Measurements from ENCODE around the gene GALNT11. TPM values are rescaled to one million over a fixed set of nuclear protein-coding genes. Genes with fewer than 3 reads are reported as not detected.

The GALNT11 gene
- total RNA-seq, 1 experiment from 2014 or later = 24.1 TPM

DNA sequence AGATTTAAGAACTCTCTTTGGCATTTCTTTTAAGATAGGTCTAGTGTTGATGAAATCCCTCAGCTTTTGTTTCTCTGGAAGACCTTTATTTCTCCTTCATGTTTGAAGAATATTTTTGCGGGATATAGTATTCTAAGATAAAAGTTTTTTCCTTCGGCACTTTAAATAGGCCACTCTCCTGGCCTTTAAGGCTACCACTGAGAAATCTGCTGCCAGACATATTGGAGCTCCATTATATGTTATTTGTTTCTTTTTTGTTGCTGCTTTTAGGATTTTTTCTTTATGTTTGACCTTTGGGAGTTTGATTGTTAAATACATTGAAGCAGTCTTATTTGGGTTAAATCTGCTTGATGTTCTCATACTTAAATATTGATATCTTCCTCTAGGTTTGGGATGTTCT, 22.6 kb downstream of the GALNT11 start:
- peaks cover 40 to 45% of the 10 kb centered on the region in 2 experiments for H3K9me3 Mint-ChIP-seq
- H3K79me2 ChIP-seq (ENCODE audit: insufficient read depth, low read length) = peaks cover 2% of the 10 kb centered on the region; the same call in 1 of the 2 replicates
- peaks cover 36 to 55% (median 43%) of the 10 kb centered on the region in 3 experiments for H3K36me3 Mint-ChIP-seq (ENCODE audit: insufficient read depth in 1 of 3, low read depth in 3 of 3)

More for the DNA sequence above, 22.6 kb downstream of the GALNT11 start:
- TF ChIP-seq, protein P1, sequence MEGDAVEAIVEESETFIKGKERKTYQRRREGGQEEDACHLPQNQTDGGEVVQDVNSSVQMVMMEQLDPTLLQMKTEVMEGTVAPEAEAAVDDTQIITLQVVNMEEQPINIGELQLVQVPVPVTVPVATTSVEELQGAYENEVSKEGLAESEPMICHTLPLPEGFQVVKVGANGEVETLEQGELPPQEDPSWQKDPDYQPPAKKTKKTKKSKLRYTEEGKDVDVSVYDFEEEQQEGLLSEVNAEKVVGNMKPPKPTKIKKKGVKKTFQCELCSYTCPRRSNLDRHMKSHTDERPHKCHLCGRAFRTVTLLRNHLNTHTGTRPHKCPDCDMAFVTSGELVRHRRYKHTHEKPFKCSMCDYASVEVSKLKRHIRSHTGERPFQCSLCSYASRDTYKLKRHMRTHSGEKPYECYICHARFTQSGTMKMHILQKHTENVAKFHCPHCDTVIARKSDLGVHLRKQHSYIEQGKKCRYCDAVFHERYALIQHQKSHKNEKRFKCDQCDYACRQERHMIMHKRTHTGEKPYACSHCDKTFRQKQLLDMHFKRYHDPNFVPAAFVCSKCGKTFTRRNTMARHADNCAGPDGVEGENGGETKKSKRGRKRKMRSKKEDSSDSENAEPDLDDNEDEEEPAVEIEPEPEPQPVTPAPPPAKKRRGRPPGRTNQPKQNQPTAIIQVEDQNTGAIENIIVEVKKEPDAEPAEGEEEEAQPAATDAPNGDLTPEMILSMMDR (conservative IDR thresholded peaks at IDR 0.05) = no peak
- no peak overlapping the region for H2BK120ac ChIP-seq (ENCODE audit: low read depth, low read length, poor library complexity, severe bottlenecking)
- H3K56ac ChIP-seq (ENCODE audit: insufficient read length, low read depth, low read length) = no peak overlapping the region
- no peak overlapping the region for H4K5ac ChIP-seq (ENCODE audit: insufficient read length, low read depth, low read length)
- no peak overlapping the region for H3K4ac ChIP-seq (ENCODE audit: low read depth, low read length)
- no peak overlapping the region for H3K9ac ChIP-seq (ENCODE audit: extremely low read depth, insufficient read length, low read length)
- no peak overlapping the region for H3K23ac ChIP-seq (ENCODE audit: insufficient read length, low read depth, low read length)
- H4K20me1 ChIP-seq (ENCODE audit: control insufficient read depth, insufficient read depth, insufficient read length) = no peaks in the 10 kb centered on the region
- WGBS (ENCODE audit: extremely low coverage, insufficient read length, low lambda C conversion rate) = no CpG with 5 or more reads among the region's 2 CpGs
- no peak overlapping the region for H2AFZ ChIP-seq (ENCODE audit: low read length)
- H3K18ac ChIP-seq (ENCODE audit: insufficient read length, low read depth, low read length) = no peak overlapping the region
- no peak overlapping the region for H2AK5ac ChIP-seq (ENCODE audit: insufficient read length, low read length)
- no peak overlapping the region for H2BK15ac ChIP-seq (ENCODE audit: low read depth, low read length)
- no peaks in the 10 kb centered on the region for H3K27me3 ChIP-seq (ENCODE audit: insufficient read depth, low read length)
- DNase-seq = no peak
- H3K23me2 ChIP-seq (ENCODE audit: insufficient read length, low read depth, low read length, poor library complexity, severe bottlenecking) = no peaks in the 10 kb centered on the region
- H3K4me1 ChIP-seq (ENCODE audit: insufficient read depth, low read length) = peaks cover 6% of the 10 kb centered on the region; the same call in 1 of the 2 replicates
- no peak overlapping the region for H3K4me3 Mint-ChIP-seq
- H2BK5ac ChIP-seq (ENCODE audit: insufficient read length, low read length) = no peak overlapping the region
- no peak overlapping the region for H3K14ac ChIP-seq (ENCODE audit: insufficient read depth, low read length)
- H3T11ph ChIP-seq (ENCODE audit: low read length) = no peak overlapping the region
- no peak overlapping the region for H2BK12ac ChIP-seq (ENCODE audit: insufficient read length, low read depth, low read length)
- H3K79me1 ChIP-seq (ENCODE audit: insufficient read depth, low read depth, low read length, poor library complexity, severe bottlenecking) = no peaks in the 10 kb centered on the region
- H3K4me2 ChIP-seq (ENCODE audit: insufficient read depth, insufficient read length, low read length) = no peak overlapping the region
- no peaks in the 10 kb centered on the region for H3K9me3 ChIP-seq (ENCODE audit: control insufficient read depth, low read depth, low read length)
- H4K91ac ChIP-seq (ENCODE audit: insufficient read length, low read depth, low read length) = no peak overlapping the region
- no peak overlapping the region for H3K27ac Mint-ChIP-seq
- H3K4me1 Mint-ChIP-seq = peaks cover 29 to 33% of the 10 kb centered on the region in 2 experiments
- no peaks in the 10 kb centered on the region for H3K27me3 Mint-ChIP-seq (ENCODE audit: low read depth)
- no peak overlapping the region for H3K27ac ChIP-seq (ENCODE audit: insufficient read length, low read depth, low read length)
- H4K8ac ChIP-seq (replicated peaks; ENCODE audit: insufficient read length, low read depth, low read length) = no peak overlapping the region
- H2BK20ac ChIP-seq (ENCODE audit: low read depth, low read length, poor library complexity, severe bottlenecking) = no peak overlapping the region
